T-cell (primary cell): ENCODE results near the gene OSBPL1A. TPM values are rescaled to one million over a fixed set of nuclear protein-coding genes. Genes with fewer than 3 reads are reported as not detected.

Experiments
- ATAC-seq, 4 experiments: fragments of 200-7000 bp in 3 of 4; fragments of 150-1000 bp in 1 of 4; cut with Tn5 transposase; replicated peaks in 1 of 4; 1 replicate in 3 of 4; 2 replicates in 1 of 4; pipeline ENCODE4 v1.10.0; 2021; ENCODE audit warnings: moderate library complexity in 3 of 4, mild to moderate bottlenecking in 2 of 4, moderate number of reproducible peaks in 1 of 4
- CTCF ChIA-PET, 2 donors: fragments of 300-600 bp; sonication (Branson Sonifier 250); formaldehyde crosslinking; loops; one replicate each; lab custom pipeline; 2022; ENCODE audit warnings: antibody characterized with exemption in 2 of 2; lab: Charles Lee
- POLR2A ChIA-PET, 2 donors: fragments of 300-600 bp; sonication (Branson Sonifier 250); formaldehyde crosslinking; loops; one replicate each; lab custom pipeline; 2022; ENCODE audit warnings: antibody characterized with exemption in 2 of 2; lab: Charles Lee
- DNase-seq, 35 experiments: peaks; one replicate each; pipeline versions ENCODE4 v3.0.0 to v3.0.0-alpha.2; 2013 to 2023
- H3K27ac ChIP-seq: one replicate; pipeline ENCODE4 v1.5.1; 2013; ENCODE audit warnings: low read length
- H3K27me3 ChIP-seq, 2 experiments: replicated peaks in 1 of 2; 1 replicate in 1 of 2; 2 replicates in 1 of 2; pipeline versions ENCODE4 v1.6.1 to v1.7.0; 2013; ENCODE audit warnings: low read length in 1 of 2, mixed read lengths in 1 of 2; ENCODE audit not compliant: control insufficient read depth in 2 of 2, insufficient read depth in 2 of 2; ENCODE audit errors: extremely low read depth in 1 of 2
- H3K36me3 ChIP-seq, 2 donors: 1 replicate in 1 of 2; 2 replicates in 1 of 2; pipeline versions ENCODE4 v1.6.1 to v1.7.0; 2013; ENCODE audit warnings: low read length in 1 of 2; ENCODE audit not compliant: control insufficient read depth in 2 of 2, insufficient read depth in 1 of 2; ENCODE audit errors: extremely low read depth in 1 of 2
- H3K4me1 ChIP-seq, 2 experiments: 1 replicate in 1 of 2; 2 replicates in 1 of 2; pipeline versions ENCODE4 v1.6.1 to v1.7.0; 2013; ENCODE audit warnings: low read length in 2 of 2, mixed read lengths in 1 of 2; ENCODE audit not compliant: insufficient read depth in 2 of 2, control insufficient read depth in 1 of 2; ENCODE audit errors: extremely low read depth in 1 of 2
- H3K4me3 ChIP-seq, 2 donors: 1 replicate in 1 of 2; 2 replicates in 1 of 2; pipeline versions ENCODE4 v1.5.1 to v1.7.0; 2013; ENCODE audit warnings: mild to moderate bottlenecking in 2 of 2, low read length in 1 of 2, moderate library complexity in 1 of 2; ENCODE audit not compliant: control insufficient read depth in 1 of 2; ENCODE audit errors: extremely low read depth in 1 of 2
- H3K9me3 ChIP-seq: 2 replicates; pipeline ENCODE4 v1.7.0; 2013
- H3K27ac Mint-ChIP-seq, 2 donors: one replicate each; pipeline ENCODE4 v1.8.0; 2020 to 2021; ENCODE audit warnings: mild to moderate bottlenecking in 2 of 2, mixed read lengths in 2 of 2
- H3K27me3 Mint-ChIP-seq, 2 donors: one replicate each; pipeline ENCODE4 v1.8.0; 2021 to 2022; ENCODE audit warnings: mixed read lengths in 2 of 2
- H3K36me3 Mint-ChIP-seq: one replicate; pipeline ENCODE4 v1.8.0; 2021; ENCODE audit warnings: mixed read lengths
- H3K4me1 Mint-ChIP-seq, 3 donors: one replicate each; pipeline ENCODE4 v1.8.0; 2020 to 2022; ENCODE audit warnings: mixed read lengths in 3 of 3, mild to moderate bottlenecking in 1 of 3
- H3K4me3 Mint-ChIP-seq, 3 donors: one replicate each; pipeline ENCODE4 v1.8.0; 2020 to 2022; ENCODE audit warnings: mild to moderate bottlenecking in 3 of 3, mixed read lengths in 3 of 3, moderate library complexity in 3 of 3
- H3K9me3 Mint-ChIP-seq, 3 donors: one replicate each; pipeline ENCODE4 v1.8.0; 2020 to 2022; ENCODE audit warnings: mixed read lengths in 3 of 3
- WGBS: methylation state at CpG from one replicate; pipeline ENCODE4 v1.1.5; 2013; ENCODE audit warnings: missing lambda C conversion rate; ENCODE audit not compliant: insufficient coverage; 5-methylcytosine and 5-hydroxymethylcytosine counted together
- total RNA-seq, 35 experiments: library from RNA in 6 of 35; stranded (reverse) in 6 of 35; fragments of 120-200 nt in 1 of 35; gene quantifications; one replicate each; pipeline versions ENCODE4 v1.2.1 to v1.2.4 and lab custom pipeline; 2013 to 2026

Gene OSBPL1A
- total RNA-seq, 5 donors from 2014 or later (not counting 1 experiment from before 2014, with no cell fraction given), result 3.3 to 6.4 (median 4.0) TPM

- peaks cover 3 to 13% (median 7%) of the 10 kb centered on the region in 3 donors for H3K9me3 Mint-ChIP-seq
- CTCF ChIA-PET, result no interaction called here
These were observed 31.6 kb upstream of the OSBPL1A start for GRCh38 chr18:24429188-24429587.

GRCh38 chr18:24428709-24429108 lies 31.1 kb upstream of the OSBPL1A start:
- Mint-ChIP-seq H3K27me3 (peaks cover 7 to 8% of the 10 kb centered on the region in 2 donors), H3K27ac (no peak overlapping the region), H3K9me3 (peaks cover 3 to 13% (median 9%) of the 10 kb centered on the region in 3 donors), H3K36me3 (peaks cover 32% of the 10 kb centered on the region), H3K4me1 (peaks cover 24 to 36% (median 25%) of the 10 kb centered on the region in 3 donors), H3K4me3 (no peak overlapping the region)
- ATAC-seq (no peak), DNase-seq (no peak)
- Histone ChIP-seq H3K27ac (no peak overlapping the region), H3K27me3 (peaks cover 0 to 1% of the 10 kb centered on the region in 2 experiments), H3K36me3 (no peaks in the 10 kb centered on the region), H3K9me3 (peaks cover 2% of the 10 kb centered on the region), H3K4me3 (no peak overlapping the region), H3K4me1 (peaks cover 10 to 14% of the 10 kb centered on the region in 2 experiments)
- ChIA-PET CTCF (interaction anchor here (0.5 to 0.6 kb wide), 2 partner anchors 31 to 96 kb away, joined by 3 read pairs; partner anchors contain the start of gene OSBPL1A (in 1 of the 2)), POLR2A (no interaction called here)
- no CpG with 5 or more reads among the region's 3 CpGs for WGBS

More at GRCh38 chr18:24429188-24429587, 31.6 kb upstream of the OSBPL1A start:
- Histone ChIP-seq H3K36me3 (no peaks in the 10 kb centered on the region), H3K27ac (no peak overlapping the region), H3K4me1 (peaks cover 10 to 14% of the 10 kb centered on the region in 2 experiments), H3K27me3 (no peaks in the 10 kb centered on the region), H3K4me3 (no peak overlapping the region), H3K9me3 (no peaks in the 10 kb centered on the region)
- no peak overlapping the region for H3K27ac Mint-ChIP-seq
- DNase-seq (no peak), ATAC-seq (no peak)
- POLR2A ChIA-PET, result no interaction called here
- H3K27me3 Mint-ChIP-seq, result peaks cover 5% of the 10 kb centered on the region in 2 donors
- peaks cover 24 to 36% (median 25%) of the 10 kb centered on the region in 3 donors for H3K4me1 Mint-ChIP-seq
- H3K4me3 Mint-ChIP-seq, result no peak overlapping the region
- peaks cover 32% of the 10 kb centered on the region for H3K36me3 Mint-ChIP-seq
- 100% methylated on average over 2 of the region's 4 CpGs for WGBS

- ChIA-PET POLR2A (interaction anchor here in 1 of 2 donors (0.6 kb wide), 1 partner anchor 60 kb away, joined by 5 read pairs; no protein-coding TSS in a partner anchor), CTCF (interaction anchor here in 1 of 2 donors (0.6 kb wide), 1 partner anchor 60 kb away, joined by 3 read pairs; no protein-coding TSS in a partner anchor)
- DNase-seq (no peak), ATAC-seq (no peak)
- H3K9me3 ChIP-seq, result peaks cover 2% of the 10 kb centered on the region
- H3K4me1 Mint-ChIP-seq, result peaks cover 24 to 36% (median 25%) of the 10 kb centered on the region in 3 donors
- no peaks in the 10 kb centered on the region for H3K36me3 ChIP-seq
- H3K27ac ChIP-seq, result no peak overlapping the region
- peaks cover 20% of the 10 kb centered on the region in 2 donors for H3K27me3 Mint-ChIP-seq
- H3K4me3 ChIP-seq, result no peak overlapping the region
- H3K27ac Mint-ChIP-seq, result peak overlapping the region in 1 of 2 donors; percentile 75
- WGBS, result 100% methylated on average over 1 of the region's 3 CpGs
- peak overlapping the region; percentile 88 to 92 (median 90) for H3K4me3 Mint-ChIP-seq
- H3K4me1 ChIP-seq, result peaks cover 10 to 14% of the 10 kb centered on the region in 2 experiments
- peaks cover 3 to 13% (median 12%) of the 10 kb centered on the region in 3 donors for H3K9me3 Mint-ChIP-seq
- H3K36me3 Mint-ChIP-seq, result peaks cover 27% of the 10 kb centered on the region
- H3K27me3 ChIP-seq, result peaks cover under 1 to 3% of the 10 kb centered on the region in 2 experiments
These were observed 29.9 kb upstream of the OSBPL1A start for GRCh38 chr18:24427484-24427883.

- H3K36me3 ChIP-seq, result no peaks in the 10 kb centered on the region
- POLR2A ChIA-PET, result no interaction called here
- peak within 1 kb of the TSS; percentile 54 to 78 for H3K4me3 ChIP-seq
- H3K4me3 Mint-ChIP-seq, result peak within 1 kb of the TSS; percentile 88 to 92 (median 90)
- peaks cover 10 to 14% of the 10 kb centered on the region in 2 experiments for H3K4me1 ChIP-seq
- peak within 1 kb of the TSS; percentile 14 for H3K27ac ChIP-seq
- peak within 1 kb of the TSS; percentile 75 to 76 for H3K27ac Mint-ChIP-seq
- CTCF ChIA-PET, result interaction anchor here in 1 of 2 donors (0.6 kb wide), 1 partner anchor 59 kb away, joined by 3 read pairs; no protein-coding TSS in a partner anchor
- peaks cover 3 to 5% of the 10 kb centered on the region in 2 experiments for H3K27me3 ChIP-seq
- H3K9me3 ChIP-seq, result peaks cover 2% of the 10 kb centered on the region
- H3K36me3 Mint-ChIP-seq, result peaks cover 24% of the 10 kb centered on the region
- ATAC-seq (peak; percentile 87 to 95 (median 94)), DNase-seq (peak; percentile 42 to 87 (median 64))
- peaks cover 27% of the 10 kb centered on the region in 2 donors for H3K27me3 Mint-ChIP-seq
- 4% methylated on average over 79 of the region's 82 CpGs for WGBS
- peaks cover 24 to 36% (median 25%) of the 10 kb centered on the region in 3 donors for H3K4me1 Mint-ChIP-seq
- H3K9me3 Mint-ChIP-seq, result peaks cover 3 to 13% (median 12%) of the 10 kb centered on the region in 3 donors
These were observed 29.0 kb upstream of the OSBPL1A start, which contains the start of gene IMPACT for GRCh38 chr18:24426398-24427294. Gene IMPACT (plus strand): TSS chr18:24426670. CDS start chr18:24426757, 87 bp downstream.

- 42% methylated on average over 6 of the region's 11 CpGs for WGBS
- POLR2A ChIA-PET, result no interaction called here
These were observed 28.4 kb upstream of the OSBPL1A start for GRCh38 chr18:24426073-24426397.

GRCh38 chr18:24421831-24422230 lies 24.2 kb upstream of the OSBPL1A start:
- ChIA-PET POLR2A (no interaction called here), CTCF (no interaction called here)
- Mint-ChIP-seq H3K27me3 (peaks cover 53 to 57% of the 10 kb centered on the region in 2 donors), H3K4me3 (no peak overlapping the region), H3K4me1 (peaks cover 8 to 10% (median 10%) of the 10 kb centered on the region in 3 donors), H3K36me3 (peaks cover 9% of the 10 kb centered on the region), H3K9me3 (peaks cover 3 to 13% (median 12%) of the 10 kb centered on the region in 3 donors), H3K27ac (no peak overlapping the region)
- Histone ChIP-seq H3K4me3 (no peak overlapping the region), H3K9me3 (peaks cover 2% of the 10 kb centered on the region), H3K36me3 (no peaks in the 10 kb centered on the region), H3K27me3 (peaks cover 3 to 17% of the 10 kb centered on the region in 2 experiments), H3K4me1 (peaks cover 2 to 5% of the 10 kb centered on the region in 2 experiments), H3K27ac (no peak overlapping the region)
- 100% methylated on average over 1 of the region's 1 CpG for WGBS
- DNase-seq (no peak), ATAC-seq (no peak)

More at GRCh38 chr18:24426073-24426397, 28.4 kb upstream of the OSBPL1A start:
- Histone ChIP-seq H3K27ac (peak overlapping the region; percentile 14), H3K4me3 (peak overlapping the region; percentile 54 to 78), H3K27me3 (peaks cover 3 to 6% of the 10 kb centered on the region in 2 experiments), H3K36me3 (no peaks in the 10 kb centered on the region), H3K9me3 (peaks cover 2% of the 10 kb centered on the region), H3K4me1 (peaks cover 10 to 14% of the 10 kb centered on the region in 2 experiments)
- H3K36me3 Mint-ChIP-seq, result peaks cover 21% of the 10 kb centered on the region
- H3K4me3 Mint-ChIP-seq, result peak overlapping the region; percentile 79 to 90 (median 81)
- ATAC-seq (no peak), DNase-seq (no peak)
- H3K4me1 Mint-ChIP-seq, result peaks cover 24 to 36% (median 25%) of the 10 kb centered on the region in 3 donors
- peaks cover 3 to 13% (median 12%) of the 10 kb centered on the region in 3 donors for H3K9me3 Mint-ChIP-seq
- H3K27me3 Mint-ChIP-seq, result peaks cover 30 to 32% of the 10 kb centered on the region in 2 donors
- CTCF ChIA-PET, result no interaction called here
- H3K27ac Mint-ChIP-seq, result peak overlapping the region; percentile 51 to 70
